ENCODE results near the gene TMEM8B.

Gene TMEM8B

DNA sequence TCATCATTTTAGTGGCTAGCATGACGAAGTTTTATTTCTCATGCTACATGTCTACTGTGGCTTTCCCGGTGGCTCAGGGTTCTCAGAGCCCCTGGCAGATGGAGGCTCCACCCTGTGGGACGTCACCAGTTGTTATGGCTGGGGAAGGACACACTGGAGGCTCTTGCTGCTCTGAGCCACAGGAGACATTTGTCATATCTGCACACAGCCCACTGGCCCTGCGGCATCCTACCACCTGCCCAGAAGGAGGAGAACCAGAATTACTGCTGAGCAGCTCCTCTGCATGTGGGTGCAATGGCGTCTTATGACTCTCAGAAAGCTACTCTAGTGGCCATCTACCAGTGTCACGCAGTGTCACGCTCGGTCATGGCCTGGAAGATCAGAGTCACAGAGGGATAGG is 34.6 kb downstream of the TMEM8B start:
- no peak for TF ChIP-seq FOXP2 (optimal IDR thresholded peaks at IDR 0.05; ENCODE audit: borderline replicate concordance, extremely low read depth, extremely low read length, insufficient read depth)
- TF ChIP-seq POLR2AphosphoS5 (IDR thresholded peaks at IDR 0.05; ENCODE audit: low read depth, low read length): no peak
- TF ChIP-seq, protein P1, sequence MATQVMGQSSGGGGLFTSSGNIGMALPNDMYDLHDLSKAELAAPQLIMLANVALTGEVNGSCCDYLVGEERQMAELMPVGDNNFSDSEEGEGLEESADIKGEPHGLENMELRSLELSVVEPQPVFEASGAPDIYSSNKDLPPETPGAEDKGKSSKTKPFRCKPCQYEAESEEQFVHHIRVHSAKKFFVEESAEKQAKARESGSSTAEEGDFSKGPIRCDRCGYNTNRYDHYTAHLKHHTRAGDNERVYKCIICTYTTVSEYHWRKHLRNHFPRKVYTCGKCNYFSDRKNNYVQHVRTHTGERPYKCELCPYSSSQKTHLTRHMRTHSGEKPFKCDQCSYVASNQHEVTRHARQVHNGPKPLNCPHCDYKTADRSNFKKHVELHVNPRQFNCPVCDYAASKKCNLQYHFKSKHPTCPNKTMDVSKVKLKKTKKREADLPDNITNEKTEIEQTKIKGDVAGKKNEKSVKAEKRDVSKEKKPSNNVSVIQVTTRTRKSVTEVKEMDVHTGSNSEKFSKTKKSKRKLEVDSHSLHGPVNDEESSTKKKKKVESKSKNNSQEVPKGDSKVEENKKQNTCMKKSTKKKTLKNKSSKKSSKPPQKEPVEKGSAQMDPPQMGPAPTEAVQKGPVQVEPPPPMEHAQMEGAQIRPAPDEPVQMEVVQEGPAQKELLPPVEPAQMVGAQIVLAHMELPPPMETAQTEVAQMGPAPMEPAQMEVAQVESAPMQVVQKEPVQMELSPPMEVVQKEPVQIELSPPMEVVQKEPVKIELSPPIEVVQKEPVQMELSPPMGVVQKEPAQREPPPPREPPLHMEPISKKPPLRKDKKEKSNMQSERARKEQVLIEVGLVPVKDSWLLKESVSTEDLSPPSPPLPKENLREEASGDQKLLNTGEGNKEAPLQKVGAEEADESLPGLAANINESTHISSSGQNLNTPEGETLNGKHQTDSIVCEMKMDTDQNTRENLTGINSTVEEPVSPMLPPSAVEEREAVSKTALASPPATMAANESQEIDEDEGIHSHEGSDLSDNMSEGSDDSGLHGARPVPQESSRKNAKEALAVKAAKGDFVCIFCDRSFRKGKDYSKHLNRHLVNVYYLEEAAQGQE (IDR thresholded peaks at IDR 0.05; ENCODE audit: insufficient read depth in 1 of 2, low read depth in 2 of 2, low read length in 2 of 2): no peak
- TF ChIP-seq TAF1 (IDR thresholded peaks at IDR 0.05; ENCODE audit: borderline replicate concordance, insufficient read depth, low read length): no peak
- TF ChIP-seq SIN3A (IDR thresholded peaks at IDR 0.05; ENCODE audit: borderline replicate concordance, insufficient read depth, low read length): no peak

DNA sequence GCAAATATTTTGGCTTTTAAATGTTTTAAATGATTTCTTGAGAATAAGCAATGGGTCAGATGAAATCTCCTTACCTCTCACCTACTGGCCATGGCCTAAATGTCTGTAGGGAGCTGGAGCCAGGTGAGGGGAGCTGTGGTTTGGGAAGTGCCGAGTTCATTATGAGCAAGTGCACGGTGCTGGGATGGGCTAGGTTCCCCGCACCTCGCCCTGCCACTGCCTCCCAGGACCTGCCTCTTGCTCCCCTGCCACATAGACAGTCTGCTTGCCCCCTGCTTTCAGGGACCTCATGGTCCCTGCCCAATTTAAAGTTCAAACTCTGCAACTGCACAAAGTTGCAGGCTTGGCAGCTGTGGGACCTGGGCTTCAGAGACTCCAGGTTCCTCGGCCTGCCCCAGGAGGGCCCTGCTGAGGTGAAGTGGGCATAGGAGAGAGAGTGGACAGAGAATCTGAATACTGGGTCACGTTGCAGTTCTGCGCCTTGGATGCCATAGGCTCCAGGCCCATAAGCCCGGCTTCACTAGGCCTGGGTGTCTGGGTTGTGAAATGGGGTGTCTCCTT is 35.7 kb downstream of the TMEM8B start:
- TF ChIP-seq TAF1 (IDR thresholded peaks at IDR 0.05; ENCODE audit: borderline replicate concordance, insufficient read depth, low read length): no peak
- no peak for TF ChIP-seq FOXP2 (optimal IDR thresholded peaks at IDR 0.05; ENCODE audit: borderline replicate concordance, extremely low read depth, extremely low read length, insufficient read depth)
- no peak for TF ChIP-seq POLR2AphosphoS5 (IDR thresholded peaks at IDR 0.05; ENCODE audit: low read depth, low read length)
- no peak for TF ChIP-seq SIN3A (IDR thresholded peaks at IDR 0.05; ENCODE audit: borderline replicate concordance, insufficient read depth, low read length)
- TF ChIP-seq, protein P1 (IDR thresholded peaks at IDR 0.05; ENCODE audit: insufficient read depth in 1 of 2, low read depth in 2 of 2, low read length in 2 of 2): no peak

DNA sequence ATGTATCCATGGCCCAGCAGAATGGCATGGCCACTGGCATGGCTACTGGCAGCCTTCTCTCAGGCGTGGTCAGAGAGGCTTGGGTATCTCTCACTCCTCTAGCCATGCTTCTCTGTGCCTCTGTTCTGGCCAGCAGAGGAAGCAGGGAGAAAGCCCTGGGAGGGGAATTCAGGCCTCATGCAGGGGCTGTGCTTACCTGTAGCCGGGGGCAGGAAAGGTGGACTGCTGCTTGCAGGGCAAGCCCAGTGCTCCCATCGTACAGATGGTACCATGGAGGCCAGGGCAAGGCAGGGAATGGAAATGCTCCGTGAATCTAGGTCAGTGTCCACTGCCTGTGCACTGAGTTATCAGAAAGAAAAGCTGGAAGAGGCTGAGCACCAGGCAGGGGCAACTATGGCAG is 38.5 kb downstream of the TMEM8B start:
- TF ChIP-seq POLR2AphosphoS5 (IDR thresholded peaks at IDR 0.05; ENCODE audit: low read depth, low read length) (no peak), SIN3A (IDR thresholded peaks at IDR 0.05; ENCODE audit: borderline replicate concordance, insufficient read depth, low read length) (no peak), FOXP2 (optimal IDR thresholded peaks at IDR 0.05; ENCODE audit: borderline replicate concordance, extremely low read depth, extremely low read length, insufficient read depth) (no peak), TAF1 (IDR thresholded peaks at IDR 0.05; ENCODE audit: borderline replicate concordance, insufficient read depth, low read length) (no peak)
- TF ChIP-seq, protein P1 (IDR thresholded peaks at IDR 0.05; ENCODE audit: insufficient read depth in 1 of 2, low read depth in 2 of 2, low read length in 2 of 2): no peak

DNA sequence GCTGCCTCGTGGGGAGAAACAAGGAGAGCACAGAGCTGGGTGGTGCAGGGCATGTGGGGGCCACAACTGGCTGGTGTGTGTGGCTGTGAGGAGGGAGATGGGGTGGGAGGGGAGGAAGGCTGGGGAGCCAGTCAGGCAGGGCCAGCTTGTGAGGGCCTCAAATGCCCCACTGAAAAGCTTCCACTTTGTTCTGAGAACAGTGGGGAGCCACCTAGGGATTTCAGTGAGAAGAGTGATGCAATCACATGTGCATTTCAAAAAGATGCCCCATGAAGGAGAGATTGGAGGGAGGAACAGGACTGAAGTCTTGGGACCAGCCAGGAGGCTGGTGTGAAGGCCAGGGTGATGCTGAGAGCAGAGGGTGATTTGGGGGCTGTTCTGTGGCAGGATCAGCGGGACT is 39.9 kb downstream of the TMEM8B start:
- TF ChIP-seq POLR2AphosphoS5 (IDR thresholded peaks at IDR 0.05; ENCODE audit: low read depth, low read length) (no peak), FOXP2 (optimal IDR thresholded peaks at IDR 0.05; ENCODE audit: borderline replicate concordance, extremely low read depth, extremely low read length, insufficient read depth) (no peak), SIN3A (IDR thresholded peaks at IDR 0.05; ENCODE audit: borderline replicate concordance, insufficient read depth, low read length) (no peak), TAF1 (IDR thresholded peaks at IDR 0.05; ENCODE audit: borderline replicate concordance, insufficient read depth, low read length) (no peak)
- TF ChIP-seq, protein P1 (IDR thresholded peaks at IDR 0.05; ENCODE audit: insufficient read depth in 1 of 2, low read depth in 2 of 2, low read length in 2 of 2): no peak

All from PFSK-1 (cell line).